ENCODE measurements around the gene NEAT1.

The NEAT1 gene

DNA sequence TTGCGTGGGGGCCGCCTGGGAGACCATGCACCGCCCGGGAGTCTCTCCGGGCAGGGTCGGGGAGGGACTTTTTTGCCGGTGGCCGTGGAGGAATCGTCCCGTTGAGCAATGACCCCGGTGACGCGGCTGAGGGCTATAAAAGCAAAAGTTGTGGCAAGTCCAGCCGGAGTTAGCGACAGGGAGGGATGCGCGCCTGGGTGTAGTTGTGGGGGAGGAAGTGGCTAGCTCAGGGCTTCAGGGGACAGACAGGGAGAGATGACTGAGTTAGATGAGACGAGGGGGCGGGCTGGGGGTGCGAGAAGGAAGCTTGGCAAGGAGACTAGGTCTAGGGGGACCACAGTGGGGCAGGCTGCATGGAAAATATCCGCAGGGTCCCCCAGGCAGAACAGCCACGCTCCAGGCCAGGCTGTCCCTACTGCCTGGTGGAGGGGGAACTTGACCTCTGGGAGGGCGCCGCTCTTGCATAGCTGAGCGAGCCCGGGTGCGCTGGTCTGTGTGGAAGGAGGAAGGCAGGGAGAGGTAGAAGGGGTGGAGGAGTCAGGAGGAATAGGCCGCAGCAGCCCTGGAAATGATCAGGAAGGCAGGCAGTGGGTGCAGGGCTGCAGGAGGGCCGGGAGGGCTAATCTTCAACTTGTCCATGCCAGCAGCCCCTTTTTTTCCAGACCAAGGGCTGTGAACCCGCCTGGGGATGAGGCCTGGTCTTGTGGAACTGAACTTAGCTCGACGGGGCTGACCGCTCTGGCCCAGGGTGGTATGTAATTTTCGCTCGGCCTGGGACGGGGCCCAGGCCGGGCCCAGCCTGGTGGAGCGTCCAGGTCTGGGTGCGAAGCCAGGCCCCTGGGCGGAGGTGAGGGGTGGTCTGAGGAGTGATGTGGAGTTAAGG, at the start of gene NEAT1:
NEAT1 (plus strand) TSS at position 166 of the 883 bp plus-strand sequence.
- peak; percentile 89 to 90 for DNase-seq (ENCODE audit: extremely low read depth in 1 of 2, low read depth in 1 of 2)

DNA sequence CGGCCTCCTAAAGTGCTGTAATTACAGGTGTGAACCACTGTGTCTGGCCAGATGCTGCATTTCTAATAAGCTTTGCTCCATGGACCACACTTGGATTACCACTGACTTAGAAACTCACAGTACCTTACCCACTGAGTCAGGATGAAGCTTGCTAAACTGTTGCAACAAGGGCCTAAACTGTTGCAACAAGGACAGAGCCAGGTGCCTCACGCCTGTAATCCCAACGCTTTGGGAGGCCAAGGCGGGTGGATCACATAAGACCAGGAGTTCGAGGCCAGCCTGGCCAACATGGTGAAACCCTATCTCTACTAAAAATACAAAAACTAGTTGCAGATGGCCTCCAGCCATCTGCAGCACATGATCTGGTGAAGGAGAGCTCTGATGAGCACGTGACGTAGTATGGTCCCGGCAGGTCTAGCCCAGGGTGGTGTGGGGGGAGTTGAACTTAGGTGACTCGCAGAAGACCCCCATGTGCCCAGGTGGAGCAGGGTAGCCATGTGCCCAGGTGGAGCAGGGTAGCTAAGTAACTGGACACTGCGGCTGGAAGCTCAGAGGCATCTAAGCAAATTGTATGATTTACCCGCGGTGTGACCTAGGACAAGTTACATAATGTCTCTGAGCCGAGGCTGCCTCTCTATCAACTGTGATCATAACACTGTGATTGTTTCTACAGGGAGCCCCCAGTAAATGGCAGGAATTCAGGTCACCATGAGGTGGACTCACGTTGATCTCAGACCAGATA, 48.6 kb upstream of the NEAT1 start:
- DNase-seq (ENCODE audit: extremely low read depth in 1 of 2, low read depth in 1 of 2) = no peak

DNA sequence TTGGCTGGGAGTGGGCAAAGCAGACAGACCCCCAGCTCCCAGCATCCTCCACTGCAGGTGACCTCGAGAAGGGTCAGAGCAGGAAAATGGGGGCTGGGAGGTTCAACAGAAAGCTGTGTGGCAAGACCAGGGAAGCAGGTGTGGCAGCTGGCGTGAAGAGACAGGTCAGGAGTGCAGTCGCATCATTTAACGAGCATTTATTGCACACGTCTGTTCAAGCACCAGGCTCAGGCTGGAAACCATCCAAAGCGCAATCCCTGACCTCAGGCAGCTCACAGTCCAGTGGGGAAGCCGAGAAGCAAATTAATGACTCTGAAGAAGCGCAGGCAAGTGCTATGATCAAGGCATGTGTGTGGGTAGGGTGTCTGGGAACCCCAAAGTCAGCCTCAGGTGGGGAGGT, 47.6 kb upstream of the NEAT1 start:
- DNase-seq (ENCODE audit: extremely low read depth in 1 of 2, low read depth in 1 of 2) = no peak

DNA sequence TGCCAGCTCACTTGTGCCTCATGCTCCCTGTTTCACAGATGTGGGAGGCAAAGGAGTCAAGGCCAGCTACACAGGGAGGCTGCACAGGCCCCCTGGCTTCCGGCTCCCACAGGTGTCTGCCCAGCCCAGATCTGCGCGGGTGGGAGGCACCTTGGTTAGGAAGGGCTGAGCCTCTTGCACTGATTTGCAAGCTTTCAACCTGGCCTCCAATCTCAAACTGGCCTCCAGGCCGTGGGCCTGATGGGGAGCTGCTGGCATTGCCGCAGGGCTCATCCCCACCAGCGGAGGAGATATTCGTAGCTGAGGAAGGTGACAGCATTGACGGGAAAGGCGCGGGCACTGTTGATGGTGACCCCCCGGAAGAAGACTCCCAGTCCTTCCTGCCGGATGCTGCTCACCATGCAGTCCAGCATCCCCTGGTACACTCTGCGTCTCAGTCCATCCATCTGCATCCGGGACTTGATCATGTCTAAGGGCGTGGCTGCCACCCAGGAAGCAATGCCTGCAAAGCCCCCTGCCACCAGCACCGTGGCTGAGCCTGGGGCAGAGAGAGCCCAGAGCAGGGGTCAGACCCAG, 46.4 kb upstream of the NEAT1 start:
- no peak for DNase-seq (ENCODE audit: extremely low read depth in 1 of 2, low read depth in 1 of 2)

DNA sequence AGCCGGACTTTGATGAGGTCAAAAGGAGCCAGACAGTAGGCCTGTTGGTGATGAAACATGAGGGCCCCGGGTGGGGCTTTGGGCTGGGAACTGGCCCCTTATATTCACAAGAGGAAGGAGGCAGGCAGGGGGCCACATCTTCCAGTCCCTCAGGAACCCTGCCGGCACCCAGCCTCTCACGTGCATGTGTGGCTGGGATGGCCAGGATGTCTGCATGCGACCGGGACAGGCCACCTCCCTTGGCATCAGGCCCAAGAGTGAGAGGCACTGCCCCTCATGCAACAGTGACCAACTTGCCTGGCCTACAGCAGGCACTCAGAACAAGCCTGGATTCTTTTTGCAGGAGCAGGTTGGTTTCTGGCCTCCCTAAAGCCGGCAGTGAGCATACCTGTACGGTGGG, 45.6 kb upstream of the NEAT1 start:
- DNase-seq (ENCODE audit: extremely low read depth in 1 of 2, low read depth in 1 of 2) = no peak

DNA sequence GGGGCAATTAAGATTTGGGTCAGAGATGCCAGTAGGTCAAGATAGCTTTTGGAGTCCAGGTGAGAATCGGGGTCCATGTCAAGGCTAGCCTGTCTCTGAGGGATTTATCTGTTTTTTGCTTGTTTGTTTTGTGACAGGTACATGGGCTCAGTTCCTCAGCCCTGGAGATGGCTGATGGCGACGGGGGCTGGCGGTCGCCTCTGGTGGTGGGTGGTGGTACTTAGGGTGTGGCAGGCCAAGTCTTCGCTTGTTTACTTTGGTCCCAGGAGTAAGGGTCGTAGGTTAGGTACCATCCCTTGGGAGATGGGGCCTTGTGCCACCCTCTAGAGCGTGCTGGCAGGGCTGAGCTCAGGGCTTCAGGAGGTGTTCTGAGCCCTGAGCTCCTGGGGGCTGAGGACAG, 44.8 kb upstream of the NEAT1 start:
- no peak for DNase-seq (ENCODE audit: extremely low read depth in 1 of 2, low read depth in 1 of 2)

DNA sequence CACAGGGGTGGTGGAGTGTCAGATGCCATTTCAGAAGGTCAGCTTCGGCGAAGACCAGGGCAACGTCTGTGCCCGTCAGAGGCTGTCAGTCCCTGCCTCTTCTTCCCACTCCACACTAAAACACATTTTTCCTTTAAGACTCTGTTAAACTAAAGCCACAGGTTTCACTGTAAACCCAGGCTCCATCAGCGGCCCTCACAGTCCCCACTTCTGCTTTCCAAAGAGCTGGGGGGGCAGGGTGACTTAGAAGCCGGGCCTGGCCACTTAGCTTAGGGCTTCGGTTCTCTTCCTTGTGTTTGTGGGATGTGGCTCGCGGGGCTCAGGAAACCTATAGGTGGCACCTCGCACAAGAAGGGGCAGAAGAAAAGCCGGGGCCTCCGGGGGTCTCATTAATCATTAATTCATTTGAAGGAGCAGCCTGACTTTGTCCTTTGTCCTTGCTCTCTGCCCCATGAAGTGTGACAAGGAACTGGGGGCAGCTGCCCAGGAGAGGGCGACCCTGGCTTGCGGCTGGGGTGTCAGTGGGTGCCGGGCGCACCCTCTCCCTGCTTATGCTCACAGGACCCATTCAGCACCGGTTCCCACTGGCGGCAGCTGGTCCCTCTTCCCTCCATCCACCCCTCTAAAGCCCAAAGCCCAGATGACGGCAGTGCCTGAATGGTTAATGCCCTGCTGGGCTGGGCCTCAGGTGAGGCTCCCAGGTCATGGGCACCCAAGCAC, 44.2 kb upstream of the NEAT1 start:
- DNase-seq (ENCODE audit: extremely low read depth in 1 of 2, low read depth in 1 of 2) = no peak

DNA sequence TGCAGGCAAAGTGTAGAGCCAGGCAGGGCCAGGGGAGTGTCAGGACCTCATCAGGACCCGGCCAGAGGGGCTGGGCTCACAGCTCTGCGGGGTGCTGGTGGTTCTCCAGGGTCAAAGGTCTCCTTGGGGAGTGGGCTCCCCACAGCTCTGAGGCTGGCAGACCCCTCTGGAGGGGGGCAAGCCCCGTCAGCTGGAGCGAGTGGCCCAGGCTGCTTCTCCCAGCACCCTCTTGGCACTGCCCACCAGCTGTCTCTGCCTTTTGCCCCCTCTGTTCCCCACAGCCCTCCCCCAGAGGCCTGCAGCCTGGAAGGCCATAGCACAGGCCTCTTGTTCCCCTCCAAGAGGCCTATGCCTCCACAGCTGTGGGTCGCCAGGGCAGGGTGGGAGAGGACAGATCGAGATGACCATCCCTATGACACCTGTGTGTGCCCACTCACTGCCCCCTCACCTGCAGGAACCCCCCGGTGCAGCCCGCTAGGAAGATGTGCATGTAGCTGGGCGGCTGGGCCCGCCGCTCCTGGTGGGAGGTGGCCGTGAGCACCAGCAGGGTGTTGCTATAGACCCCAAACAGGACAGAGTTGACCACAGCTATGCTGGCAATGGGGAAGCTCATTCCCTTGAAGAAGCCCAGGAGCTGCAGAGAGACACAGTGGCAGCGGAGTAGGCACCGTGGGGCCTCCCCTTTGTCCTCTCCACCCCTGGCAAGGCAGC, 43.5 kb upstream of the NEAT1 start:
- no peak for DNase-seq (ENCODE audit: extremely low read depth in 1 of 2, low read depth in 1 of 2)

DNA sequence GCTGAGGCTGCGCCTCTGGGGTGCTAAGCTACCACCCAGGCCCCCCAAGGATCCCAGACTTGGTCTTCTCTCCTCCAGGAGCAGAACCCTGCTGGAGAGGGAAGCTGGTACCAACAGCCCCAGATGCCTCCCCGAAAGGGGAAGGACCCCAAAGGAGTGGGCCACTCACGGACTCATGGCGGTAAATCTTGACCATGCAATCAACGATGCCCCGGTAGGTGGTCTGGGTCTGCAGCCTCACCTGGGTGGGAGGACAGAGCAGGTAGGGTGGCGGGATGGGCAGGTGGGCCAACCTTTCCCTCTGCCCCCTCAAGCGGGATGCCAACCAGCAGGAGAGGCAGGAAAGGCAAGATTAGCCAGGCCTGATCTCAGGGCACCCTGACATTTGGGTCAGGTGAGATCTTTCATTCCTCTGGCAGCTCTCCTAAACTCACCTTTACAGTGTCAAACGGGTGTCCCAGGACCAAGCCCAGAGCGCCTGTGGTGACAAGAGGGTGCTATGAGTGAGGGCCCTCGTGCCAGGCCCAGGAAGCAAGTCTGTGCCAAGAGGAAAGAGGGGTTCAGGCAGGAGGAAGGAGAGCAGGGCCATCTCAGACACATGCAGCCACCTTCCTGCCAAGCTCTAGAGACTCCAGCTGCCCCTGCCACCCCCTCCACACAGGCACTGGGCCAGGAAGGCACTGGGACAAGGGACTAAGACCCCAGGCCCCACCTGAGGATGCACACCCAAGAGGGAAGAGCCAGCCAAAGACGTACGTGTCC, 42.7 kb upstream of the NEAT1 start:
- DNase-seq (ENCODE audit: extremely low read depth in 1 of 2, low read depth in 1 of 2) = no peak

DNA sequence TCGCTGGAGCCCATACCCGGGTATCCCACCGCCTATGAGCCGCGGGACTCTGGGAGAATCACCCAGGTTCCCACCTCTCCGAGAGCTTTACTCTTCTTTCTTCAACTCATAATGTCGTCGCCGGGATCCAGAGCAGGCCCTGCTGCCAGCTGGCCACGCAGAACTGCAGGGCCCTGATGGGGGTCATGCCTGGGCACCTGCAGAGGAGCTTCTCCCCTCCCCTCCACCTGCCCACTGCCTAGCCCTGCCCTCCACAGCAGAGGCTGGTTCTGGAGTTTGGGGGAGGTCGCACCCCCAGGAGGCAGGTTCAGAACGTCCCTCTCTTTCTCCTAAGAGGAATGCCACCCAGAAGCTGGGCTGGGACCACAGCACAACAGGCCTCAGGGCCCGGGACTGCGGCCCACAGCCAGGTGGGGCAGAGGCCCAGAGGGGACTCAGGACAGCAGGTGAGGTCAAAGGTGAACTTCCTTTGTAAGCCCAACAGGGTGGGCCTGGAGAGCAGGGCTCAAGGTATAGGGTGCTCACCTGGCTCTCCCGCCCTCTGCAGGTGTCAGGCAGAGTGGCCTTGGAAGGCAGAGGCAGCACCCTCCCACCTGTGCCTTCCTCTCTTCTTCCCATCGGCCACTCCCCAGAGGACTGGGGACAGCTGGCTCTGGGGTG, 42.0 kb upstream of the NEAT1 start:
- DNase-seq (ENCODE audit: extremely low read depth in 1 of 2, low read depth in 1 of 2) = no peak

DNA sequence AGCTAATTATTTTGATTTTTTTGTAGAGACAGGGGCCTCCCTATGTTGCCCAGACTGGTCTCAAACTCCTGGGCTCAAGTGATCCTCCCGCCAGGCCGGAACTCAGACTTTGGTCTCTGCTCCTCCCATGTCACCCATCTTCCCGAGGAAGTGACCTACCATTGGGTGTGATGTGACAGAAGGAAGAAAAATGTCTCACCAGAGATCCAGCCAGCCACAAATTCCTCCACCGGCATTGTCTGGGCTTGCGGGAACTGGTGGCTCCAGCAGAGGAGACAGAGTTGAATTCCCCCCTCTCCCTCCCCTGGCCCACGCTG, 40.9 kb upstream of the NEAT1 start:
- DNase-seq (ENCODE audit: extremely low read depth in 1 of 2, low read depth in 1 of 2) = no peak

DNA sequence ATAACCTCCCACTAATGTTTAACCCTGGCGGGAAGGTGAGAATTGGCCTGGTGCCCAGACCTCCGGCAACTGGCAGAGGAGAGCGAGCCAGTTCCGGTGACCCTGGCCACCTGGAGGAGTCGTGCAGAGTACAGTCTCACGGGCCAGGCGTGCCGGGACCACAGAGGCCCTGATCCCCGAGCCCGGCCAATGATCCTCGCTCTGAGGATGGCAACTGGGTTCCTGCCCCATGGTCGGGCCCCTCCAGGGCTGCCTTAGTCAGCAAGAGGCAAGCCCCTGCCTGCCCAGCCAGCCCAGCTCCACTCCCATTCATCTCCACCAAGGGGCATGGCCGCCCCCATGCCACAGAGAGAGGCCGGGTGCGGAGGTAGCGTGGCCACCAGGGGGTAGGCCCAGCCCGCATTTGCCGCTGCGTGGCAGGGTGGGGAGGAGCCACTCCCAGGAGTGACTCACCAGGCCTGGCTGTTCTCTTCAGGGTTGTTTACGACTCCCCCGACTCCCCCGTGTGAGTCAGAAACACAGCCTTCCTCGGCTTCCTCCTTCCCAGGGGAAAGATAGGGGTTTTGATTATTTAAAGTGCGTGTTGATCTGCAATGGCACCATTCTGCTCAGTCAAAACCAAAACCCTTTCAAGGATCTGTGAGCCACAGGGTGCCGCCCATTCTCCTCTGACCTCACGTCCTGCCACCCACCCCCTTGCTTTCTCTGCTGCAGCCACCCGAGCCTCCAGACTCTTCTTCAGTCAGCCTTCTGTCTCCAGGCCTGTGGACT, 40.4 kb upstream of the NEAT1 start, which contains the start of gene SLC25A45:
SLC25A45 (minus strand) TSS at position 614 of the 771 bp plus-strand sequence. CDS start 695 bp downstream, outside the sequence.
- peak; percentile 83 for DNase-seq (ENCODE audit: extremely low read depth in 1 of 2, low read depth in 1 of 2)

DNA sequence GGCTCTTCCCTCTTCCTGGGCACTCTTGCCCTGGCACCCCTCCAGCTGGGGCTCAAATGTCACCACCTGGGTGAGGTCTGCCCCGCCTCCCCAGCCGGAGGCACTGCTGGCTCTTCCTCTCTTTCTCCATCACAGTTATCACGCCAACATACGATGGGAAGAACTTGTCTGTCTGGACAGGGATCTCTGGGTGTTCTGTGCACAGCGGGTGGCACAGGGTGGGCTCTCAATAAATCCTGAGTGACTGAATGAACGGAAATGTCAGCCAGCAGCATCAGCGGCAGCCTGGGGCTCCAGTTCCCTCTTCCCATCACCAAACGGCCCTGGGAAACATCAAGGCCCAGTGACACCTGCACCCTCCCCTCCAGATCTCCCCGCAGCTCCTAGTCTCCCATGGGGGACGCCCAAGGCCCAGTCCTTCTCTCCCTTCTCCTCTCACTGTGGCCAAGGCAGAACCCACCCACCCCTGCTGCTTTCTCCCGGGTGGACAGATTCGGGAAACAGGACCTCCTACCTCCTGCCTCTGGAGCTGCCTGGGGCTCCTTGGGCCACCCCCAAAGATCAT, 39.7 kb upstream of the NEAT1 start:
- no peak for DNase-seq (ENCODE audit: extremely low read depth in 1 of 2, low read depth in 1 of 2)

DNA sequence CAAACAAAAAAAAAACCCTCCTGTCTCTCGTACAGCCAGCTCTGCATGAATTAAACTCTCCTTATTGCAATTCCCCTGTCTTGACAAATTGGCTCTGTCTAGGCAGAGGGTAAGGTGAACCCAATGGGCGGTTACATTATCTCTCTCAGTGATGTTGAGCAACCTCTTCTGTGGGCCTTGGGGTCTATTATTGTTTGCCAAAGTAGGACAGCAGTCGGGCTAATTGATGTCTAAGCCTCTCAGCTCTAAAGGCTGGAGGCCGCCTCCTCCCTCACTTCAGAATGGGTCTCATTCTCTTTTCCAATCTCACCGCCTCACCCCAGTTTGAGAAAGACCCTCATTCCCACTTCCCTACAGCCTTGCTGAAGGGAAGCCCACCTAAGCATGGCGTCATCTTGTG, 38.8 kb upstream of the NEAT1 start:
- no peak for DNase-seq (ENCODE audit: extremely low read depth in 1 of 2, low read depth in 1 of 2)

DNA sequence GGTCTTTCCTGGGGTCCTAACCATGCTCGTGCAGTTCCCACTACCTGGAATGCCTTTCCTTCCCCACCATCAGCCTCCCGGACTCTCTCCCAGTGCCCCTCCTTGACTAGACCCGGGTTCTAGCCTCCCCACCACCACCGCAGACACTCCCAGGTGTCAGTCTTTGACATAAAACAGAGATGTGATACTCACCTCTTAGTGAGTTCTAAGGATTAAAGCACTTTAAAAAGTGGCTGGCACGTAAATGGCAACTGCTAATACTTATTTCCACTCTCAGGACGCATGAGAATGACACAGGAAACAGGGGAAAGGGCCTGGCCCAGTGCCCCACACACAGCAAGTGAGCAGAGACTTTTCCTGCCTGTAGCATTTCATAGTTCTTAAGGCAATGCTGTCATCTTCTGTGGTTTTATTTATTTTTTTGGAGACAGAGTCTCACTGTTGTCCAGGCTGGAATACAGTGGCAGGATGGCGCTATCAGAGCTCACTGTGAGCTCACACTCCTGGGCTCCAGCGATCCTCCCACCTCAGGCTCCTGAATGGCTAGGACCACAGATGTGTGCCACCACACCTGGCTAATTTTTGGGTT, 38.2 kb upstream of the NEAT1 start:
- no peak for DNase-seq (ENCODE audit: extremely low read depth in 1 of 2, low read depth in 1 of 2)

DNA sequence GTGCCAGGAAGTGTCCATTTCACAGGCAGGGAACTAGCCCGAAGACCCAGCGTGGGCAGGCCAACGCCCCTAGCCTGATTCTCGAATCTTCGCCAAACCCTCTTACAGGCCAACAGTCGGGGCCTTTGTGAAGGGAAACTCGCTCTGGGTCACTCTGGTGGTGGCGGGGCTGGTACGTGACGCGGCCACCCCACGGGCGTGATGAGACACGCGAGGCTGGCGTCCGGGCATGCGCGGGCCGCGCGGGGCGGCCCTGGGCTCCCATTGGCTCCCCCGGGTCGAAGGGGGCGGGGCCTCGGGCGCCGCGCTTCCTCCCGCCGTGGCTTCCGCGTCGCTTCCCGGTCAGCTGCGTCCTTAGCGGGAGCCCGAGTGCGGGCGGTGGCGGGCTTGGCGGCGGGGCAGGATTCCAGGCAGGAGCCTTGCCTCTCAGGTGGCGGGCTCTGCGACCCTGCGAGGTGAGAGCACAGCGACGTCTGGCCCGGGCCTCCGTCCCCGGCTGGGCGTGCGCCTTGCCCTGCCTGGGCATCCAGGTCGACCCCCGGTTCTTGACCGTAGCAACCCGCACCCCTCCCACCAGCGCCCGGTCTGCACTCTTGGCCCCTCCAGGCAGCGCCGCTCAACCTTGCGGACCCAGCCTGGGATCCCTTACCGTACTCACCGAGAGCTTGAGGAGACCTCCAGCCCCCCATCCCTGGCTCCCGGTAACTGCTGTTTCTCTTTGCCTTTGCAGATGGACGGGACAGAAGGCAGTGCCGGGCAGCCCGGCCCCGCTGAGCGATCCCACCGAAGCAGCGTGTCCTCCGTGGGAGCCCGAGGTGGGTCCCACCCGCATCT, 36.1 kb upstream of the NEAT1 start, which contains the start of gene FRMD8:
FRMD8 (plus strand) TSS at position 331 of the 834 bp plus-strand sequence; CDS start at position 731, 400 bp downstream.
- peak; percentile 75 to 87 for DNase-seq (ENCODE audit: extremely low read depth in 1 of 2, low read depth in 1 of 2)

DNA sequence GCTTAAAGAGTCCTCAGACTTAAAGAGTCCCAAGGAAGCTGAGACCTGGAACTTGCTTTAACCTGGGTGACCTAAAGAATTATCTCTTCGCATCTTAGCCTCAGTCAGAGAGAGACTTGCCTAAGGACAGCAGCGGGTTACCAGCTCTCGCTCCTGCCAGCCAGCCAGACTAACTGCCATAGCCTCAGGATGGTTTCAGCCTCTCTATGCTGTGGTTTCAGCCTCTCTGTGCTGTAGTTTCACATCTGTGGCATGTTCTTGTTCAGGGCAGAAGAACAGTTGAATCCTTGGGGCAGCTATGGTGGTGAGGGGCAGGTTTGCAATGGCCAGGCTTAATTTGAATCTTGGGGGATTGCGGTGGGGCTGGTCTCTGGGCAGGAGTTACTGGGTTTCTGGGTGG, 33.9 kb upstream of the NEAT1 start:
- no peak for DNase-seq (ENCODE audit: extremely low read depth in 1 of 2, low read depth in 1 of 2)

Data from activated CD8-positive, alpha-beta memory T cell treated with anti-CD3 and anti-CD28 coated beads for 1 hour (primary cell).